Testis (tissue), 3 donors: Measurements from ENCODE around the gene IQSEC3. TPM values are rescaled to one million over a fixed set of nuclear protein-coding genes. Genes with fewer than 3 reads are reported as not detected.
"Not testable (repeated sequence)": the region's sequence is repeated elsewhere in the genome, so short reads cannot be mapped to it uniquely, and the experiment has no call there.

ENCODE experiments used
- DNase-seq: peaks from one replicate; pipeline ENCODE4 v3.0.0-alpha.2; 2019
- H3K27ac ChIP-seq, 2 donors: fragments of 200-600 bp; sonication (generic); one replicate each; pipeline ENCODE4 v1.5.1; 2019
- H3K27me3 ChIP-seq: fragments of 200-600 bp; sonication (generic); one replicate; pipeline ENCODE4 v1.5.1; 2019
- H3K36me3 ChIP-seq: fragments of 200-600 bp; sonication (generic); one replicate; pipeline ENCODE4 v1.5.1; 2017; ENCODE audit warnings: low read depth; ENCODE audit errors: missing control alignments
- H3K4me1 ChIP-seq: fragments of 200-600 bp; sonication (generic); one replicate; pipeline ENCODE4 v1.5.1; 2019
- H3K4me3 ChIP-seq, 2 donors: fragments of 200-600 bp; sonication (generic); one replicate each; pipeline ENCODE4 v1.5.1; 2017 to 2019
- H3K9me3 ChIP-seq: fragments of 200-600 bp; sonication (generic); one replicate; pipeline ENCODE4 v1.5.1; 2017
- CTCF ChIP-seq, 3 experiments: fragments of 450-650 bp in 2 of 3; fragments of 200-600 bp in 1 of 3; sonication (generic) in 1 of 3; IDR thresholded peaks; one replicate each; pipeline ENCODE4 v1.5.1; 2016 to 2019; ENCODE audit warnings: antibody characterized with exemption in 3 of 3, mild to moderate bottlenecking in 2 of 3, moderate library complexity in 1 of 3
- POLR2A ChIP-seq: fragments of 450-650 bp; IDR thresholded peaks from one replicate; pipeline ENCODE4 v1.6.1; 2017; ENCODE audit warnings: antibody characterized with exemption, mild to moderate bottlenecking, moderate library complexity
- WGBS, 2 donors: methylation state at CpG; one replicate each; pipeline ENCODE4 v1.1.5; 2018; 5-methylcytosine and 5-hydroxymethylcytosine counted together
- intact Hi-C: fragments of 100-400 bp; cut with DNase I; formaldehyde crosslinking; loops from one replicate; pipeline ENCODE4 v1.15.1; 2023; ENCODE audit warnings: low total_unique reads
- polyA plus RNA-seq: library from polyadenylated mRNA; stranded (reverse); fragments of 350-450 nt; fragmentation: Illumina TruSeq; extraction: RNeasy Lipid Tissue Mini Kit (QIAGEN cat#74804); gene quantifications from one replicate; pipeline ENCODE4 v1.2.3, GENCODE V29; 2014; ENCODE audit warnings: low read depth, low replicate concordance; ENCODE audit not compliant: insufficient read depth
- total RNA-seq, 2 donors: library from RNA; depleted of rRNA; stranded (reverse); fragments of >200 nt; gene quantifications; one replicate each; pipeline ENCODE4 v1.2.3, GENCODE V29; 2016

The IQSEC3 gene
- total and polyA plus RNA-seq, 3 donors from 2014 or later = 3.9 to 12.2 (median 4.5) TPM

DNA sequence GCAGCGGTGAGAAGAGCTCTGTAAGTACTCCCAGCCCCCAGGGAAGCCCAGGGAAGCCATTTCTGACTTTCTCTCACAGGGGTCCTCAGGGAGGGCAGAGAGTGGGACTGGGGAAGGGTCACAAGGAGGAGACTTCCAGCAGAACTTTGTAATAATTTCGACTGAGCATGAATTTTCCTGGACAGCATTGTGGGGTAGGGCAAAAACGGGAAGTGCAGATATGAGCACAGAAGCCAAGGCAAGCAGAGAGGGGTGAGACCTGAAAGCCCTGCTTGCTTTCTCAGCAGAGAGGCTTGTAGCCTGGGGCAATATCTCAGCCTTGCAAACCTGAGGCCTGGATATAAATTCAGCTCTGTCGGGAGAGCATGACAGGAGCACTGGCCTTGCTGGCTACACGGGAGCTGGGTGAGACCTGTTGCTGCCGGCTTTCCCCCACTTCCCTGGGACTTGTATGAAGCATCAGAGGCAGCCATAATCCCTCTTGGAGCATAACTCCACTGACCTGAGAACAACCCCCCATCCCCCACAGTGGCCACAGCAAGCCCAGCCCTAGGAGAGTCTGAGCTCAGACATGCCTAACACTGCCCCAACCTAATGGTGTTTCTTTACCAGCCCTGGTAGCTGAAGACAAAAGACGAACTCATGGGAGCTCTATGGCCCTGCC lies 9.8 kb upstream of the IQSEC3 start:
- TF ChIP-seq CTCF (IDR thresholded peaks at IDR 0.05) (no peak), POLR2A (no peak)
- intact Hi-C loops = no loop called here
- DNase-seq = no peak
- H3K9me3 ChIP-seq = no peaks in the 10 kb centered on the region
- H3K27me3 ChIP-seq = no peaks in the 10 kb centered on the region
- H3K4me1 ChIP-seq = no peaks in the 10 kb centered on the region
- WGBS, 2 donors = 70% methylated on average over 7 of the region's 7 CpGs
- H3K36me3 ChIP-seq = no peaks in the 10 kb centered on the region
- H3K27ac ChIP-seq = no peak overlapping the region
- no peak overlapping the region for H3K4me3 ChIP-seq

DNA sequence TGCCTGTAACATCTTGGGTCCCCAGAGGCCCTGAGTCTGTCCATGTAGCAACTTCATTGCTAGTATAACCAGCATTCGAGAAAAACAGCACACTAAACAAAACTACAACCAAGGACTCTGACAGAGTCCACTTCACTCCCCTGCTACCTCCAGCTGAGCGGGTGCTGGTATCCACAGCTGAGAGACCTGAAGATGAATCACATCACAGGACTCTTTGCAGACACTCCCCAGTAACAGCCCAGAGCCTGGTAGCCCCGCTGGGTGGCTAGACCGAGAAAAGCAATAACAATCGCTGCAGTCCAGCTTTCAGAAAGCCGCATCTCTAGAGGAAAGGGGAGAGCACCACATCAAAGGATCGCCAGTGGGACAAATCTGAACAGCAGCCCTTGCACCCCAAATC lies 9.0 kb upstream of the IQSEC3 start:
- TF ChIP-seq CTCF (IDR thresholded peaks at IDR 0.05) (no peak), POLR2A (no peak)
- no peak overlapping the region for H3K27ac ChIP-seq
- H3K4me3 ChIP-seq = no peak overlapping the region
- no peaks in the 10 kb centered on the region for H3K9me3 ChIP-seq
- 81% methylated on average over 7 of the region's 7 CpGs for WGBS, 2 donors
- no peaks in the 10 kb centered on the region for H3K27me3 ChIP-seq
- intact Hi-C loops = no loop called here
- no peaks in the 10 kb centered on the region for H3K4me1 ChIP-seq
- DNase-seq = no peak
- H3K36me3 ChIP-seq = no peaks in the 10 kb centered on the region

DNA sequence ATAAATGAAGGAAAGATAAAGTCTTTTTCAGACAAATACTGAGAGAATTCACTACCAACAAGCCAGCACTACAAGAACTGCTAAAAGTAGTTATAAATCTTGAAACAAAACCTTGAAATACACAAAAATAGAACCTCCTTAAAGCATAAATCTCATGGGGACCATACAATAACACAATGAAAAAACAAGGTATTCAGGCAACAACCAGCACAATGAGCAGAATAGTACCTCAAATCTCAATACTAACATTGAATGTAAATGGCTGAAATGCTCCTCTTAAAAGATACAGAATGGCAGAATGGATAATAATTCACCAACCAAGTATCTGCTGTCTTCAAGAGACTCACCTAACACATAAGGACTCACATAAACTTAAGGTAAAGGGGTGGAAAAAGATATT lies 7.7 kb upstream of the IQSEC3 start:
- H3K36me3 ChIP-seq = no peaks in the 10 kb centered on the region
- no peak for TF ChIP-seq CTCF (IDR thresholded peaks at IDR 0.05)
- TF ChIP-seq POLR2A = no peak
- H3K27ac ChIP-seq = no peak overlapping the region
- no peaks in the 10 kb centered on the region for H3K27me3 ChIP-seq
- no peaks in the 10 kb centered on the region for H3K4me1 ChIP-seq
- no peak overlapping the region for H3K4me3 ChIP-seq
- H3K9me3 ChIP-seq = no peaks in the 10 kb centered on the region
- no peak for DNase-seq
- intact Hi-C loops = no loop called here

DNA sequence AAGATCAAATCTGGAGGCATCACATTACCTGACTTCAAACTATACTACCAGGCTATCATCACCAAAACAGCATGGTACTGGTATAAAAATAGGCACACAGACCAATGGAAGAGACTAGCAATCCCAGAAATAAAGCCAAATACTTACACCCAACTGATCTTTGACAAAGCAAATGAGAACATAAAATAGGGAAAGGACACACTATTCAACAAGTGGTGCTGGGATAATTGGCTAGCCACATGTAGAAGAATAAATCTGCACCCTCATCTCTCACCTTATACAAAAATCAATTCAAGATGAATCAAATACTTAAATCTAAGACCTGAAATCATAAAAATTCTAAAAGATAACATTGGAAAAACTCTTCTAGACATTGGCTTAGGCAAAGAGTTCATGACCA lies 4.7 kb upstream of the IQSEC3 start:
- H3K27me3 ChIP-seq, H3K27ac ChIP-seq, intact Hi-C loops, H3K36me3 ChIP-seq, DNase-seq, H3K4me1 ChIP-seq, H3K9me3 ChIP-seq, H3K4me3 ChIP-seq: not testable (repeated sequence)

- H3K27me3 ChIP-seq, H3K27ac ChIP-seq, H3K4me1 ChIP-seq, H3K36me3 ChIP-seq, H3K4me3 ChIP-seq, DNase-seq, H3K9me3 ChIP-seq, intact Hi-C loops: not testable (repeated sequence)
- WGBS, 2 donors = 29 to 39% methylated on average over 4 of the region's 4 CpGs
These were observed 990 bp upstream of the IQSEC3 start for GRCh38 chr12:65491-66063.

DNA sequence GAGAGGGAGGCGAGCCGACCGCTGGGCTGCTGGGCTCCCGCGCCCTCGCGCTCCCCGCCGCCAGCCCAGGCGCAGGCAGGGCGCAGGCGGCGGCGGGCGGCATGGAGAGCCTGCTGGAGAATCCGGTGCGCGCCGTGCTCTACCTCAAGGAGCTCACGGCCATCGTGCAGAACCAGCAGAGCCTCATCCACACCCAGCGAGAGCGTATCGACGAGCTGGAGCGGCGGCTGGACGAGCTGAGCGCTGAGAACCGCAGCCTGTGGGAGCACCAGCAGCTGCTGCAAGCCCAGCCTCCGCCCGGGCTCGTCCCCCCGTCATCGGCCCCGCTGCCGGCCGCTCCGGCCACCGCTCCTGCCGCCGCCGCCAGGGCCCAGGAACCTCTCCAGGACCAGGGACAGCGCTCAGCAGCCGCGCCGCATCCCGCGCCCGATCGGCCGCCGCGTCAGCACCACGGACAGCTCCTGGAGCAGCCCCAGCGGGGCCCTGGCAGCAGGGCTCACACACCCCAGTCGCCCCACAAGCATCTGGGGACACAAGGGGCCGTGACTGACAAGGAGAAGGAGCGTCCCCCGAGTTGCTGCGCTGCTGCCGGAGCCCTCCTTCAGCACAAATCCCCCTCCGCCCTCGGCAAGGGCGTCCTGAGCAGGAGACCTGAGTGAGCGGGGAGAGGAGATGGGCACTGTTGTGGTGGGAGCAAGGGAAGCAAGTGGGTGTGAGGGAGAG lies 376 bp downstream of the IQSEC3 start:
- not testable (repeated sequence) for H3K36me3 ChIP-seq, DNase-seq, H3K27ac ChIP-seq

DNA sequence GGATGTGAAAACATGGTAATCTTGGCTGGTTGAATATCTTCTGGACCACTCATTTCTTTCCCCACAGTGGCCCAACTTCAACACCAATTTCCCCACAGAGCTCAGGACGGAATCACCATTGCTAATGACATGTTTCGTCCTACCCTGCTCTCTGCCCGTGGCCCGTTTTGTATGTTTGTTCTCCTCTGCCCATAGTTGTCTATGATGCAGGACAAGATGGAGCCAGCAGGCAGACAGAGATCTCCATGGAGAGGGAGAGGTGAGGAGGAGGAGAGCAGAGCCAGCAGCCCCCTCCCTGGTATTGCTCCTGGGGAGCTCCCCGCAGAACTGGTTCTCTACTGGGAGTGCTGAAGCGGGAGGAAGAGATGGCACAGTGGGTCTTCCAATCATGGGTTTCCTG lies 3.1 kb downstream of the IQSEC3 start:
- H3K4me3 ChIP-seq, DNase-seq, intact Hi-C loops, H3K4me1 ChIP-seq, H3K9me3 ChIP-seq, H3K36me3 ChIP-seq, H3K27me3 ChIP-seq, H3K27ac ChIP-seq: not testable (repeated sequence)
- WGBS, 2 donors = 68 to 77% methylated on average over 6 of the region's 6 CpGs

More for the DNA sequence above, 376 bp downstream of the IQSEC3 start:
- intact Hi-C loops, H3K27me3 ChIP-seq, H3K4me1 ChIP-seq, H3K4me3 ChIP-seq, H3K9me3 ChIP-seq: not testable (repeated sequence)
- 5 to 8% methylated on average over 10 to 27 of the region's 66 CpGs for WGBS, 2 donors

GRCh38 chr12:70541-70940 lies 4.0 kb downstream of the IQSEC3 start:
- H3K36me3 ChIP-seq, DNase-seq, H3K4me1 ChIP-seq, H3K9me3 ChIP-seq, H3K27ac ChIP-seq, H3K27me3 ChIP-seq, H3K4me3 ChIP-seq, intact Hi-C loops: not testable (repeated sequence)
- WGBS, 2 donors = 82 to 87% methylated on average over 2 of the region's 2 CpGs

DNA sequence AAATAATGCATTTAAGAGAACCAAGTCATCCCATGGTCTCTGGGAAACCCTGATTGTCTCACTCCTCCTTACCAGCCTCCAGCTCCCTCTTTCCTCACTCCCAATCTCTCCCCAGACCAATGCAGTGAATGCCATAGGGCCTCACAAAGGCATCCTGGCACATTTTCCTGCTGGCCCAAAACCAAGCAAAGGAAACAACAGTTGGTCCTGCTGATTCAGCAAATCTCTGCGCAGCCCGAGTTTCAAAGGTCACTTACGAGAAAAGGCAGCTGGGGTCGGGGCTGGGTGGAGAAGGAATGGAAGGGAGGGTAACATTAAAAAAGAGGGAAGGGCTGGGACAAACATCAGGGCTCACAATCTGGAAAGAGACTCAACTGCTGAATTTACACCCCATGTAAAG lies 5.5 kb downstream of the IQSEC3 start:
- H3K36me3 ChIP-seq, intact Hi-C loops, H3K9me3 ChIP-seq, DNase-seq, H3K27ac ChIP-seq, H3K4me3 ChIP-seq, H3K4me1 ChIP-seq, H3K27me3 ChIP-seq: not testable (repeated sequence)
- 59% methylated on average over 4 of the region's 4 CpGs for WGBS, 2 donors
